CD4-positive, alpha-beta memory T cell (primary cell): ENCODE measurements around the gene MXI1. TPM values are rescaled to one million over a fixed set of nuclear protein-coding genes. Genes with fewer than 3 reads are reported as not detected.
"Not testable (repeated sequence)": the region's sequence is repeated elsewhere in the genome, so short reads cannot be mapped to it uniquely, and the experiment has no call there.

ENCODE experiments used
- CTCF ChIA-PET: fragments of 350-600 bp; sonication (Branson Sonifier 250); formaldehyde crosslinking; loops from one replicate; lab custom pipeline; 2021; ENCODE audit warnings: inconsistent platforms; ENCODE audit not compliant: partially characterized antibody; lab: Charles Lee
- POLR2A ChIA-PET: fragments of 350-600 bp; sonication (Branson Sonifier 250); formaldehyde crosslinking; loops from one replicate; lab custom pipeline; 2021; ENCODE audit not compliant: partially characterized antibody; lab: Charles Lee
- DNase-seq, 5 donors: peaks; one replicate each; pipeline versions ENCODE4 v3.0.0 to v3.0.0-alpha.2; 2020 to 2022; ENCODE audit warnings: mixed read lengths in 1 of 5
- H3K27ac ChIP-seq: one replicate; pipeline ENCODE4 v1.7.0; 2013; ENCODE audit warnings: low read depth, low read length
- H3K27me3 ChIP-seq: 2 replicates; pipeline ENCODE4 v1.7.0; 2013; ENCODE audit warnings: mild to moderate bottlenecking, low read length, moderate library complexity; ENCODE audit not compliant: insufficient read depth
- H3K36me3 ChIP-seq: 2 replicates; pipeline ENCODE4 v1.7.0; 2013; ENCODE audit warnings: mild to moderate bottlenecking, low read length, moderate library complexity; ENCODE audit not compliant: insufficient read depth
- H3K4me1 ChIP-seq: 2 replicates; pipeline ENCODE4 v1.7.0; 2013; ENCODE audit warnings: mild to moderate bottlenecking, low read length, moderate library complexity; ENCODE audit not compliant: insufficient read depth
- H3K4me3 ChIP-seq, 2 donors: one replicate each; pipeline ENCODE4 v1.7.0; 2013; ENCODE audit warnings: low read length in 2 of 2, mild to moderate bottlenecking in 1 of 2
- H3K9me3 ChIP-seq, 2 donors: one replicate each; pipeline ENCODE4 v1.7.0; 2013; ENCODE audit warnings: low read length in 2 of 2, control low read depth in 1 of 2; ENCODE audit not compliant: control insufficient read depth in 1 of 2
- H3K27ac Mint-ChIP-seq, 7 donors: one replicate each; pipeline ENCODE4 v1.8.0; 2020 to 2021; ENCODE audit warnings: mixed read lengths in 7 of 7, mild to moderate bottlenecking in 6 of 7, inconsistent platforms in 3 of 7, moderate library complexity in 3 of 7
- H3K27me3 Mint-ChIP-seq, 2 donors: one replicate each; pipeline ENCODE4 v1.8.0; 2020 to 2021; ENCODE audit warnings: mixed read lengths in 2 of 2
- H3K36me3 Mint-ChIP-seq, 2 donors: one replicate each; pipeline ENCODE4 v1.8.0; 2020 to 2021; ENCODE audit warnings: mixed read lengths in 2 of 2, inconsistent platforms in 1 of 2, mild to moderate bottlenecking in 1 of 2
- H3K4me1 Mint-ChIP-seq, 4 donors: one replicate each; pipeline ENCODE4 v1.8.0; 2020 to 2021; ENCODE audit warnings: mixed read lengths in 4 of 4, mild to moderate bottlenecking in 1 of 4
- H3K4me3 Mint-ChIP-seq, 8 donors: one replicate each; pipeline ENCODE4 v1.8.0; 2020 to 2021; ENCODE audit warnings: mixed read lengths in 8 of 8, mild to moderate bottlenecking in 7 of 8, moderate library complexity in 6 of 8, inconsistent platforms in 3 of 8
- H3K9me3 Mint-ChIP-seq, 8 donors: one replicate each; pipeline ENCODE4 v1.8.0; 2020 to 2021; ENCODE audit warnings: mixed read lengths in 8 of 8, mild to moderate bottlenecking in 5 of 8, inconsistent platforms in 3 of 8, moderate library complexity in 1 of 8
- intact Hi-C: fragments of 100-400 bp; cut with micrococcal nuclease; formaldehyde crosslinking; loops from one replicate; pipeline ENCODE4 v1.15.1; 2023
- polyA plus RNA-seq, 2 donors: library from polyadenylated mRNA; unstranded; fragments of 300-500 nt; fragmentation: Illumina TruSeq; gene quantifications; one replicate each; pipeline ENCODE4 v1.2.3, GENCODE V29; 2021
- total RNA-seq, 2 experiments: library from RNA; stranded (reverse); gene quantifications; one replicate each; pipeline ENCODE4 v1.2.3, GENCODE V29; 2021

Gene MXI1
- total and polyA plus RNA-seq, 4 experiments from 2014 or later = 32.1 to 56.6 (median 52.1) TPM

DNA sequence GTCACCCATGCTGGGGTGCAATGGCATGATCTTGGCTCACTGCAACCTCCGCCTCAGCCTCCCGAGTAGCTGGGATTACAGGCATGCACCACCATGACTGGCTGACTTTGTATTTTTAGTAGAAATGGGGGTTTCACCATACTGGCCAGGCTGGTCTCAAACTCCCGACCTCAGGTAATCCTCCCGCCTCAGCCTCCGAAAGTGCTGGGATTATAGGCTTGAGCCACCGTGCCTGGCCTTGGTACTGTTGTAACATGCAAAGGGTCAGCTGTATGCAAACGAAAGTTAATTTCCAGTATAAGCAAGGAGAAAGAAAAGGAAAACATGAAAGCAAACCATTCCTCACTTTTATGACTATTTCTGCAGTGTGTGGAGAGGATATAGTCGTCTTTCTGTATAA is 6.4 kb upstream of the MXI1 start:
- H3K4me3 ChIP-seq, H3K9me3 Mint-ChIP-seq, H3K27me3 Mint-ChIP-seq, H3K36me3 Mint-ChIP-seq, H3K4me1 ChIP-seq, H3K36me3 ChIP-seq, intact Hi-C loops, H3K27ac Mint-ChIP-seq, H3K4me3 Mint-ChIP-seq, H3K4me1 Mint-ChIP-seq, H3K27ac ChIP-seq, DNase-seq, H3K9me3 ChIP-seq, H3K27me3 ChIP-seq, CTCF ChIA-PET: not testable (repeated sequence)
- POLR2A ChIA-PET = interaction anchor here (2.2 kb wide), 1 partner anchor 8 kb away, joined by 13 read pairs; no protein-coding TSS in a partner anchor

DNA sequence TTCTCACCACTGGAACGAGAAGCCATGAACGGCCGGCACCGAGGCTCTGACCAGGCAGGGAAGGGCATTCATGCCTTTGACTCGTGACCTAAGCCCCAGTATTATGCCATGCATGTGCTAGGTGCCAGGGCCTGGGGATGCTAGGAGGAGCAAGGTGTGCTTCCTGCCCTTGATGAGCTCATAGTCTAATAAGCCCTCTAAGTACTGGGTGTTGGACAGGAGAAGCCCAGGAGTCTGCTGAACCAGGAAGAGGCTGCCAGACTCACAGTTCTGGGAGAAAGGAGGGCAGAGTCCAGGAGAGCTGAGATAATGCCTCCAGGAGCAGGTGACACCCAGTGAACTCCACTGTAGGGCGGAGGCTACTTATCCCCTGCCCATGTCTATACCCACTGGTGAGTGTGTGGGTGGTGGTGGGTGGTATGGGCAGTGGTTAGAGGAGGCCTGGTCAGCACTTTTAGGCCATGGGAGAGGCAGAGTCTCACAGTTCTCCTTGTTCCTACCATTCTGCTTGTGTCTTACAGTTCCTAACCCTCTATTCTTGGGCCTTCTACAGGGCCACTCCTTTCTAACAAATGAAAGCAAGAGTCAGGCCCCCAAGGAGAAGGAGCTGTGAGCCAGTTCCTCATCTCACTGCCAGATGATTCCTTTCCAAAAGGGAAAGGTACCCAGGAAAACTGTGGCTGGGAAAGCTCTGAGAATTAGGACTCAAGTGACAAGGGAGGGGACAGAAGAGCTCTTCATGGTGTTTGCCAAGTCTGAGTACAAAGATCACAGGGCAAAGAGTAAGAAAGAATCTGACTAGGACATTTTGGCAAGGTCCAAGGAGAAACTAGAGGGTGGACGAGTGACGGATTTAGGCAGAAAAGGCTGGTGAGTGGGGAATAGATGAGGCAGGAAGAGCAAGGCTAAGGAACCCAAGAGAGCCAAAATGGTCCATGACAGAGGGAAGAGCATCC is 3.6 kb upstream of the MXI1 start:
- H3K9me3 Mint-ChIP-seq = no peaks in the 10 kb centered on the region
- ChIA-PET CTCF (interaction anchor here (1.0 to 1.3 kb wide), 2 partner anchors 18 to 75 kb away, joined by 3 read pairs; no protein-coding TSS in a partner anchor), POLR2A (interaction anchor here (0.7 to 13.1 kb wide), 3 partner anchors 7 to 20 kb away, joined by 3 to 464 read pairs (median 5); no protein-coding TSS in a partner anchor)
- peaks cover 11% of the 10 kb centered on the region for H3K4me1 ChIP-seq
- no peak overlapping the region for H3K27ac Mint-ChIP-seq
- DNase-seq = no peak
- no peaks in the 10 kb centered on the region for H3K27me3 ChIP-seq
- peaks cover 0 to 9% of the 10 kb centered on the region in 2 donors for H3K36me3 Mint-ChIP-seq
- no peak overlapping the region for H3K4me3 ChIP-seq
- H3K27me3 Mint-ChIP-seq = peaks cover 0 to 2% of the 10 kb centered on the region in 2 donors
- intact Hi-C loops = no loop called here
- no peaks in the 10 kb centered on the region for H3K36me3 ChIP-seq
- peaks cover 12 to 21% (median 14%) of the 10 kb centered on the region in 4 donors for H3K4me1 Mint-ChIP-seq
- H3K9me3 ChIP-seq = no peaks in the 10 kb centered on the region
- no peak overlapping the region for H3K4me3 Mint-ChIP-seq
- no peak overlapping the region for H3K27ac ChIP-seq

DNA sequence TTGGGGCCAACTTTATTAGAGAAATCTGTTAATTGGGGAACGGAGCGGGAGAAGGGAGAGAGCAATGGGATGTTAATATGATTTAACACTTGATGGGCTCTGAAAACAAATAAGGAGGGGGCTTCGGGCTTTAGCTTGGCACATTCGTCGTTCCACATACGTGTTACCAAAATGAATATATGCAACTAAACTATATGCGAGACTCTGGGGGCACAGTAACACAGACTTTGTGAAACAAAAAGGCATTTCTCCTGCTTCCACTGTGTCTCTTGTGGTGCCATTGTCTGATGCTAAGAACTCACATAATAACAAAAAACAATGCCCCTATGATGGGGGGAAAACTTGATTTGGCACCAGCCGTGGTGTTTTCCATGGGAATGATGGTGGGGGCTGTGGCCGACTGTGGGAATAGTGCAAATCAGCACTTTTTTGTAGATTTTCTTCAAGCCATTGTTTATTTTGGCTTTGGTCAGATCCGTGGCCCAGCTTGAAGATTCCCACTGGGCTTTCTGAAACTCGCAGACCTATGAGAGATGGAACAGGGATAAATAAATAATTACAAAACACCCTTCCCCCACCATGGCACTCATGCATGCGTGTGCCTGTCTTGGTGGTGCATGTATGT is 2.2 kb upstream of the MXI1 start:
- POLR2A ChIA-PET = interaction anchor here (0.9 to 13.1 kb wide), 3 partner anchors 9 to 64 kb away, joined by 3 to 464 read pairs (median 134); no protein-coding TSS in a partner anchor
- Histone ChIP-seq H3K27me3 (no peaks in the 10 kb centered on the region), H3K4me1 (peaks cover 11% of the 10 kb centered on the region), H3K36me3 (no peaks in the 10 kb centered on the region), H3K9me3 (no peaks in the 10 kb centered on the region), H3K27ac (no peak overlapping the region), H3K4me3 (no peak overlapping the region)
- H3K4me3 Mint-ChIP-seq = no peak overlapping the region
- intact Hi-C loops = loop anchor here (5.0 kb wide), 5 partner anchors 37 to 362 kb away; partner anchors contain the start of gene SMC3
- H3K36me3 Mint-ChIP-seq = peaks cover 0 to 19% of the 10 kb centered on the region in 2 donors
- H3K27me3 Mint-ChIP-seq = no peaks in the 10 kb centered on the region
- H3K4me1 Mint-ChIP-seq = peaks cover 13 to 31% (median 14%) of the 10 kb centered on the region in 4 donors
- H3K27ac Mint-ChIP-seq = peak overlapping the region in 2 of 7 donors; percentile 13 to 97
- no peak for DNase-seq
- peaks cover 0 to 6% (median 0%) of the 10 kb centered on the region in 8 donors for H3K9me3 Mint-ChIP-seq
- CTCF ChIA-PET = interaction anchor here (1.2 to 10.6 kb wide), 6 partner anchors 12 to 75 kb away, joined by 3 to 203 read pairs (median 8); no protein-coding TSS in a partner anchor

DNA sequence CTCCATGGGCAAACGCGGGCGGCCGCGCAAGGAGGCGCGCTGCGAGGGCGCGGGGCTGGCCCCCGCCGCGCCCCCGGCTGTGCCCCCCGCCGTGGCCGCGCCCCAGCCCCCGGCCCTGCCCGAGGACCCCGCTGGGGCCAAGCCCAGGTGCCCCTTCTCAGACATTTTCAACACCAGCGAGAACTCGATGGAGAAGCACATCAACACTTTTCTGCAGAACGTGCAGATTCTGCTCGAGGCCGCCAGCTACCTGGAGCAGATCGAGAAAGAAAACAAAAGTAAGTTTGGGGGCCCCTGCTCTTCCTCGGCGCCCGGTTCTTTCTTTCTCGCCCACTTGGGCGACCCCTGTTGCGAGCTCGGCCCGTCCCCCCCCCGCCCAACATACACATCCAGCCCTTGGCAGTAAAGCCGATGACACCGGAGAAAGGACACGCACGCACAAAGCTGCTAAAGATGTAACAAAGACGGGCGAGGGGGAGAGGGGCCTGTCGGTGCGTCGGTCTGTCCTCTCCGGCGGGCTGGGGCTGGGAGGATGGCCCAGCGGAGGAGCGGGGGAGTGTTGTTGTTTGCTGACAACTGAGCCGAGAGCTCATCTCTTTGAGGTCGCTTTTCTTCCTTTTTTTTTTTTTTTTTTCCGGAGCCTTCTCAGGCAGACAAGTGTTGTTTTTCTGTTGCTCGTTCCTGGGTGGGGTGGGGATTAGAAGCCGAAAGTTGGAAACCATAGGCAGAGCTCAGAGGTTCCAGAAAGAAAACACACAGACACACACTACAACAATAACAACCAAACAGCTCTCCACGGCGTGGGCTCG is 604 bp downstream of the MXI1 start:
- Mint-ChIP-seq H3K36me3 (peaks cover 0 to 28% of the 10 kb centered on the region in 2 donors), H3K4me3 (peak overlapping the region; percentile 90 to 100 (median 96)), H3K4me1 (peaks cover 31 to 60% (median 34%) of the 10 kb centered on the region in 4 donors), H3K27me3 (no peaks in the 10 kb centered on the region), H3K9me3 (peaks cover 0 to 6% (median 0%) of the 10 kb centered on the region in 8 donors), H3K27ac (peak overlapping the region; percentile 90 to 98 (median 96))
- Histone ChIP-seq H3K4me1 (peaks cover 30% of the 10 kb centered on the region), H3K36me3 (no peaks in the 10 kb centered on the region), H3K27ac (peak overlapping the region; percentile 55), H3K9me3 (no peaks in the 10 kb centered on the region), H3K4me3 (peak overlapping the region; percentile 65), H3K27me3 (no peaks in the 10 kb centered on the region)
- intact Hi-C loops = loop anchor here (2.0 to 5.0 kb wide), 6 partner anchors 34 to 359 kb away; partner anchors contain the start of genes DUSP5 and SMC3
- POLR2A ChIA-PET = interaction anchor here (0.6 to 13.1 kb wide), 52 partner anchors 8 to 812 kb away, joined by 3 to 464 read pairs (median 4); partner anchors contain the start of genes ADD3, DUSP5 and SMNDC1
- DNase-seq = peak; percentile 55 to 78 (median 63)
- CTCF ChIA-PET = interaction anchor here (0.7 to 10.6 kb wide), 21 partner anchors 9 to 302 kb away, joined by 3 to 203 read pairs (median 6); partner anchors contain the start of gene SMNDC1

DNA sequence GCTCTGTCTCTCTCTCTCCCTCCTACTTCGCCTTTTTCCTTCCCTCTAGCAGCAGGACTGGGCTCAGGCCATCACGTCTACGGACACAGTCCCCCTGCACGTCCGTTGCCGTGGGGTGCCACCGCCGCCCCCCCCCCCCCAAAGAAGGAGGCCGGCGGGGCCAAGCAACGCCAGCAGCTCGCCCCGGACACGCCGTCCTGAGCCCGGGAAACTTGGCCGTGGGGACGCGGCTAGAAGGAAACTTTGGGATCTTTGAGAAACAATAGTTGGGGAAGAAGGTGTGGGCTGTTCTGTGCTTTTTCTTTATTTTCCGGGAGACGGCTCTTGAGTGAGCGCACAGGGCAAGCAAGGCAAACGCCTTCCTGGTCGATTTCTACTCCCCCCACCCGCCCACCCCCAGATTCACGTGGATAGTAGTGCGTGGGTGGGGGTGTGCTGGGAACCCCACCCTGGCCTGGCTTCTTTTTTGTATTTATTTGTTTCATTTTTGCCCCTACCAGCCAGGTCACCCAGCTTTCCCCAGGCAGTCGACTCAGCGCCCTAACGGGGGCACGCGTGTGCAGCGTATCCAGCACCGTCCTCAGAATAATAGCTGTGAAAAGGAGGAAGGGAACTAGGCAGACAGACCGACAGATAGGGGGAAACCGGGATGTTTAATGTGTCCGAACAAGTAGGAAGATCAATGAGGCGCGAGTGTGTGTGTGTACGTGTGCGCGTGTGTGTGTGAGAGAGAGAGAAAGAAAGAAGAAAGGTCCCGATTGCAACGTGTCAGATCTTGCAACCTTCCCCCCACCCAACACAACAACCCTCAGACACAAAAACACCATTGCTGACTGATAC is 1.4 kb downstream of the MXI1 start:
- Mint-ChIP-seq H3K4me3 (peak overlapping the region; percentile 90 to 100 (median 96)), H3K27me3 (no peaks in the 10 kb centered on the region), H3K9me3 (peaks cover 0 to 6% (median 0%) of the 10 kb centered on the region in 8 donors), H3K27ac (peak overlapping the region; percentile 90 to 98 (median 96)), H3K4me1 (peaks cover 37 to 68% (median 41%) of the 10 kb centered on the region in 4 donors), H3K36me3 (peaks cover 0 to 28% of the 10 kb centered on the region in 2 donors)
- Histone ChIP-seq H3K27me3 (no peaks in the 10 kb centered on the region), H3K27ac (peak overlapping the region; percentile 92), H3K9me3 (no peaks in the 10 kb centered on the region), H3K4me1 (peaks cover 38% of the 10 kb centered on the region), H3K4me3 (peak overlapping the region; percentile 74 to 78), H3K36me3 (no peaks in the 10 kb centered on the region)
- POLR2A ChIA-PET = interaction anchor here (0.6 to 13.1 kb wide), 63 partner anchors 8 to 710 kb away, joined by 3 to 464 read pairs (median 4); partner anchors contain the start of genes ADD3, BBIP1, DUSP5 and SHOC2
- DNase-seq = peak in 1 of 5 donors; percentile 50
- CTCF ChIA-PET = interaction anchor here (0.7 to 10.6 kb wide), 23 partner anchors 9 to 302 kb away, joined by 3 to 203 read pairs (median 5); partner anchors contain the start of gene SMNDC1
- intact Hi-C loops = loop anchor here (1.0 to 5.0 kb wide), 10 partner anchors 17 to 358 kb away; partner anchors contain the start of genes DUSP5 and SMC3
